Thyroid gland (tissue), 4 donors: ENCODE results near the gene MYOM3. TPM values are rescaled to one million over a fixed set of nuclear protein-coding genes. Genes with fewer than 3 reads are reported as not detected.

Source experiments
- DNase-seq, 2 donors: peaks; one replicate each; pipeline ENCODE4 v3.0.0-alpha.2; 2019
- H3K27ac ChIP-seq, 3 donors: fragments of 200-600 bp; sonication (generic); 1 replicate in 2 of 3; 2 replicates in 1 of 3; pipeline ENCODE4 v1.5.1; 2016 to 2019; ENCODE audit warnings: mild to moderate bottlenecking in 1 of 3, moderate library complexity in 1 of 3
- H3K27me3 ChIP-seq: fragments of 200-600 bp; sonication (generic); one replicate; pipeline ENCODE4 v1.5.1; 2019
- H3K36me3 ChIP-seq, 2 donors: fragments of 200-600 bp; sonication (generic); one replicate each; pipeline ENCODE4 v1.5.1; 2016 to 2019
- H3K4me1 ChIP-seq, 2 donors: fragments of 200-600 bp; sonication (generic); one replicate each; pipeline ENCODE4 v1.5.1; 2017 to 2019
- H3K4me3 ChIP-seq, 3 donors: fragments of 200-600 bp; sonication (generic); replicated peaks in 1 of 3; 1 replicate in 2 of 3; 2 replicates in 1 of 3; pipeline ENCODE4 v1.5.1; 2016; ENCODE audit warnings: mild to moderate bottlenecking in 1 of 3
- H3K9me3 ChIP-seq: fragments of 200-600 bp; sonication (generic); one replicate; pipeline ENCODE4 v1.5.1; 2017
- POLR2A ChIP-seq, 2 donors: fragments of 450-650 bp; IDR thresholded peaks; one replicate each; pipeline ENCODE4 v1.6.1; 2017; ENCODE audit warnings: antibody characterized with exemption in 2 of 2, mild to moderate bottlenecking in 2 of 2, moderate library complexity in 1 of 2
- WGBS, 2 donors: methylation state at CpG; one replicate each; pipeline ENCODE4 v1.1.5; 2017; 5-methylcytosine and 5-hydroxymethylcytosine counted together
- intact Hi-C: fragments of 100-400 bp; cut with DNase I; formaldehyde crosslinking; loops from one replicate; pipeline ENCODE4 v1.15.1; 2023
- total RNA-seq, 4 donors: library from RNA; depleted of rRNA; stranded (reverse); fragments of >200 nt; gene quantifications; one replicate each; pipeline ENCODE4 v1.2.3, GENCODE V29; 2016
- TF ChIP-seq, protein P1 (sequence below), 6 experiments: fragments of 200-600 bp in 3 of 6; fragments of 450-650 bp in 3 of 6; sonication (generic) in 3 of 6; IDR thresholded peaks; one replicate each; pipeline ENCODE4 v1.5.1; 2016 to 2019; ENCODE audit warnings: antibody characterized with exemption in 6 of 6, mild to moderate bottlenecking in 2 of 6, inconsistent platforms in 1 of 6, moderate library complexity in 1 of 6

MYOM3 gene
- total RNA-seq, 4 donors from 2014 or later: 0.11 to 0.54 TPM; not detected in 2

DNA sequence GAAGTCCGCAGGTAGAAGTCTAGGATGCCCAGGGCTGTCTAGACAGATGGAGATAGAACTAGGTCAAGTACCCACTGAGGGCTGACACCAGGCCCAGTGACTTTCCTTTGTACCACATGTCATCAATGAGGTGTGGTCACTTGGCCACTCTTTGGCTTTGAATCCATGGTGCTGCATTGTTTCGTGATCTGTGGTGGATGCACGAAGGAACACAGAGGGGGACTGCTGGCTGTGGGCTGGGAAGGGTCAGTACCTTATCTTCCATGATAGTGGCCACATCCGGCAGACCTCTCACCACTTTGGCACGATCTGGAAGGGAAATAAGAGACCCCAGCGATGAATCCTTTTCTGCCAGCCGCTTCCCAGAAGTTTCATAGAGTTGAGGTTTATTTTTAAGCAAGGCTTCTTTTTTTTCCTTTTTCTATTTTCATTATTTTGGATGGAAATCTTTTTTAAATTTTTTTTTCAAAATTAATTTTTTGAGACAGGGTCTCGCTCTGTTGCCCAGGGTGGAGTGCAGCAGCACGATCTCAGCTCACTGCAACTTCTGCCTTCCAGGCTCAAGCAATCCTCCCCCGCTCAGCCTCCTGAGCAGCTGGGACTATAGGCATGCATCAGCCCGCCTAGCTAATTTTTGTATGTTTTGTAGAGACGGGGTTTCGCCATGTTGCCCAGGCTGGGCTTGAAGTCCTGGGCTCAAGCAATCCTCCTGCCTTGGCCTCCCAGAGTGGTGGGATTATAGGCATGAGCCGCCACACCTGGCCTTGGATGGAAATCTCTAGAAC is 53.1 kb downstream of the MYOM3 start:
- Histone ChIP-seq H3K4me3 (no peak overlapping the region), H3K9me3 (no peaks in the 10 kb centered on the region), H3K4me1 (no peaks in the 10 kb centered on the region), H3K27me3 (no peaks in the 10 kb centered on the region), H3K36me3 (no peaks in the 10 kb centered on the region), H3K27ac (no peak overlapping the region)
- intact Hi-C loops: no loop called here
- DNase-seq: no peak
- no peak for TF ChIP-seq POLR2A (IDR thresholded peaks at IDR 0.05)
- TF ChIP-seq, protein P1, sequence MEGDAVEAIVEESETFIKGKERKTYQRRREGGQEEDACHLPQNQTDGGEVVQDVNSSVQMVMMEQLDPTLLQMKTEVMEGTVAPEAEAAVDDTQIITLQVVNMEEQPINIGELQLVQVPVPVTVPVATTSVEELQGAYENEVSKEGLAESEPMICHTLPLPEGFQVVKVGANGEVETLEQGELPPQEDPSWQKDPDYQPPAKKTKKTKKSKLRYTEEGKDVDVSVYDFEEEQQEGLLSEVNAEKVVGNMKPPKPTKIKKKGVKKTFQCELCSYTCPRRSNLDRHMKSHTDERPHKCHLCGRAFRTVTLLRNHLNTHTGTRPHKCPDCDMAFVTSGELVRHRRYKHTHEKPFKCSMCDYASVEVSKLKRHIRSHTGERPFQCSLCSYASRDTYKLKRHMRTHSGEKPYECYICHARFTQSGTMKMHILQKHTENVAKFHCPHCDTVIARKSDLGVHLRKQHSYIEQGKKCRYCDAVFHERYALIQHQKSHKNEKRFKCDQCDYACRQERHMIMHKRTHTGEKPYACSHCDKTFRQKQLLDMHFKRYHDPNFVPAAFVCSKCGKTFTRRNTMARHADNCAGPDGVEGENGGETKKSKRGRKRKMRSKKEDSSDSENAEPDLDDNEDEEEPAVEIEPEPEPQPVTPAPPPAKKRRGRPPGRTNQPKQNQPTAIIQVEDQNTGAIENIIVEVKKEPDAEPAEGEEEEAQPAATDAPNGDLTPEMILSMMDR (IDR thresholded peaks at IDR 0.05): no peak
- 89 to 91% methylated on average over 13 to 14 of the region's 14 CpGs for WGBS, 2 donors

DNA sequence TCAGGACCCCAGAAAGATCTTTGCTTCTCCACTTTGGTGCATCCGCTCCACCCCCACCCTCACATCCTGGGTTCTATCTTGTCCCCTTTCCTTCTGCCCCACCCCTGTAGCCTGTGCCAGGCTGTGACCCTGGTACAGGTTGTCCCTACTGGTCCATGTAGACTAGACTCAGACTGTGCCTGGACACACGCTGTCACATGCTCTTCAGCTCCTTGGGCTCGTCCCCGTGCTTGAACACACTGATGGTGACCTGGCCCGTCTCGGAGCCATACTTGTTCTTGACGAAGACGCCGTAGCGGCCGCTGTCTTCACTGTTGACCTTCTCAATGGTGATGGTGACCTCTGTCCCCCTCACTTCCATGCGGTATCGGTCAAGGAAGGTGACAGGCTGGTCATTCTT is 54.8 kb downstream of the MYOM3 start:
- DNase-seq: no peak
- H3K4me3 ChIP-seq: no peak overlapping the region
- H3K9me3 ChIP-seq: no peaks in the 10 kb centered on the region
- no peaks in the 10 kb centered on the region for H3K36me3 ChIP-seq
- no peaks in the 10 kb centered on the region for H3K27me3 ChIP-seq
- intact Hi-C loops: no loop called here
- 95 to 96% methylated on average over 13 of the region's 13 CpGs for WGBS, 2 donors
- H3K4me1 ChIP-seq: no peaks in the 10 kb centered on the region
- no peak overlapping the region for H3K27ac ChIP-seq
- TF ChIP-seq POLR2A (IDR thresholded peaks at IDR 0.05): no peak
- TF ChIP-seq, protein P1 (IDR thresholded peaks at IDR 0.05): no peak

DNA sequence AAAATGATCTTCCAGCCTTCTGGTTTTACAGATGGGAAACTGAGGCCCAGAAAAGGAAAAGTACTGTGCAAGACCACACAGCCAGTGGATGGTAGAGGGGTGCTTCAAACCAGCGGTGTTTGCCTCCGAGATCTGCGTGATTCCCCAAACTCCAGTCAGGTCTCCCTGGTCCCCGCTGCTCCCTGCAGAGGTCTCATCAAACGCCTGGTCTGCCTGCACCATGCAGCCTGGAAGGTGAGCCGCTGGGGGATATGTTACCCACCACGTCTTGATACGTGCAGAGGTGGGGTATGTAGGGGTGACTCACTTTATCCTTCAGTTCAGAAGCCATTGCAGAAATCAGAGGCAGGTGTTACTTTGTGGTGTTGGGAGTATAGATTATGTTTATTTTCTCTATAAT is 56.3 kb downstream of the MYOM3 start:
- no peaks in the 10 kb centered on the region for H3K27me3 ChIP-seq
- H3K4me3 ChIP-seq: no peak overlapping the region
- TF ChIP-seq POLR2A (IDR thresholded peaks at IDR 0.05): no peak
- TF ChIP-seq, protein P1 (IDR thresholded peaks at IDR 0.05): no peak
- no peaks in the 10 kb centered on the region for H3K36me3 ChIP-seq
- DNase-seq: no peak
- no peaks in the 10 kb centered on the region for H3K9me3 ChIP-seq
- intact Hi-C loops: no loop called here
- no peak overlapping the region for H3K27ac ChIP-seq
- H3K4me1 ChIP-seq: no peaks in the 10 kb centered on the region
- 76 to 79% methylated on average over 7 to 8 of the region's 8 CpGs for WGBS, 2 donors

DNA sequence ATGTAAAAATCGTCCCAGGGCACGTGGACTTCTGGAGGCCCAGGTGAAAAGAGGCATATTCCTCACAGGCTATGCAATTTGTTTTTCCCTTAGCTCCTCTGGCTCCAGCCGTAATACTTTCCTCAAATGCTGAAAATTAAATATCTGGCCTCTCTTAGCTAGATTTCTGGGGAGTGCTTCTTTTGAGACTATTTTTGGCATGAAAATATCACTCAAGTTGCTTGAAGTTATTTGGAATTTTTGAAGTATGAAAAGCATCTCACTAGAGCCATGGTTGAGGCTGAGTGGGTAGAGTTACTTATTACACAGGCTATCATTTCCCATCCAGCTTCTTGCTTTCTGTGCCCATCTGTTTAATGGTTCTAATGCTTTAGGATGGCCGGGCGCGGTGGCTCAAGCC is 59.7 kb downstream of the MYOM3 start:
- intact Hi-C loops: no loop called here
- Histone ChIP-seq H3K27ac (no peak overlapping the region), H3K9me3 (no peaks in the 10 kb centered on the region), H3K27me3 (no peaks in the 10 kb centered on the region), H3K36me3 (no peaks in the 10 kb centered on the region), H3K4me1 (peaks cover 0 to 2% of the 10 kb centered on the region in 2 donors), H3K4me3 (no peak overlapping the region)
- 79 to 82% methylated on average over 6 of the region's 6 CpGs for WGBS, 2 donors
- TF ChIP-seq, protein P1 (IDR thresholded peaks at IDR 0.05): no peak
- no peak for TF ChIP-seq POLR2A (IDR thresholded peaks at IDR 0.05)
- no peak for DNase-seq

DNA sequence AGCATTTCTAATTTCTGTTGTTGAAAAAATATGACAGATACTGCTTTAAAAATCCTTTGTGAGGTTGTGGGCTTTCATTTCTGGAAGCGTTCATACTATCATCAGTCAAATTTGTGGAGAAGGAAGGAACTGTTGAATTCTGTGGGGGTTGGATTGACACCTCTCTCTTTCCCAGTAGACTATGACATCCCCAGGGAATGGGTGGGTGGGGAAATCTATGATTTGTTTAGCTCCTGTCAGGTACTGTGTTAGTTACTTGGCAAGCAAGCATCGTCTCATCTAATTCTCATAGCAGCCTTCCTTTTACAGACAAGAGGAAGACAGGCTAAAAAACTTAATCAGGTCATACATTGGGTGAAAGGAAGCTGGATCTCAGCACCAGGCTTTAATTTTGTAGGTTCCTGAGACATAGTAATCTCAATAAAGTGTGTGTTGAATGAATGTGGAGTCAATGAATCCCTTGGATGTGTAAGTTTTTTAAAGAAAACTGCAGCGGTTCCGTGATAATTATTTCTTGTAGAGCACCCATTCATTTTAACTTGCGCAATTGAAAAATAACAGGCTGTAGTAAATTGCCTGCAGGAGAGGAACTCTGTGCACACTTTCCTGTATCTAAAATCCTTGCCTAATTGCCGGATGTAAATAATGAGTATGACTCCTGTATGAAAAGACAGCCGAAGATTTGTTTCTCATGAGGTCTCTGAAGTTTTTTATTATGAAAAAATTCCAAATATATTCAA is 60.6 kb downstream of the MYOM3 start:
- TF ChIP-seq, protein P1 (IDR thresholded peaks at IDR 0.05): no peak
- TF ChIP-seq POLR2A (IDR thresholded peaks at IDR 0.05): no peak
- Histone ChIP-seq H3K27ac (no peak overlapping the region), H3K27me3 (no peaks in the 10 kb centered on the region), H3K9me3 (no peaks in the 10 kb centered on the region), H3K4me1 (peaks cover 4 to 11% of the 10 kb centered on the region in 2 donors), H3K4me3 (no peak overlapping the region), H3K36me3 (no peaks in the 10 kb centered on the region)
- 69 to 80% methylated on average over 7 of the region's 7 CpGs for WGBS, 2 donors
- intact Hi-C loops: no loop called here
- DNase-seq: no peak
